ENCODE measurements around the gene TMEM52.

DNA sequence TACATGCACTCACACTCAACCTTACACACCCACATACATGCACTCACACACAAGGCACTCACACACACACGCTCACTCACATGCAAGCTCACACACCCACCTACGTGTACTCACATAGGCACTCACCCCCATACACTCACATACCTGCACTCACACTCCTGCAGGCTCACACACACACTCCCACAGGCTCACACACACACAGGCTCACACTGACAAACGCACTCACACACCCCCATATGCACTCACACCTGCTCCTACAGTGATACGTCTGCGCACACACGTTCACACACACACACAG is 19.1 kb upstream of the TMEM52 start:
- TF ChIP-seq, protein P1, sequence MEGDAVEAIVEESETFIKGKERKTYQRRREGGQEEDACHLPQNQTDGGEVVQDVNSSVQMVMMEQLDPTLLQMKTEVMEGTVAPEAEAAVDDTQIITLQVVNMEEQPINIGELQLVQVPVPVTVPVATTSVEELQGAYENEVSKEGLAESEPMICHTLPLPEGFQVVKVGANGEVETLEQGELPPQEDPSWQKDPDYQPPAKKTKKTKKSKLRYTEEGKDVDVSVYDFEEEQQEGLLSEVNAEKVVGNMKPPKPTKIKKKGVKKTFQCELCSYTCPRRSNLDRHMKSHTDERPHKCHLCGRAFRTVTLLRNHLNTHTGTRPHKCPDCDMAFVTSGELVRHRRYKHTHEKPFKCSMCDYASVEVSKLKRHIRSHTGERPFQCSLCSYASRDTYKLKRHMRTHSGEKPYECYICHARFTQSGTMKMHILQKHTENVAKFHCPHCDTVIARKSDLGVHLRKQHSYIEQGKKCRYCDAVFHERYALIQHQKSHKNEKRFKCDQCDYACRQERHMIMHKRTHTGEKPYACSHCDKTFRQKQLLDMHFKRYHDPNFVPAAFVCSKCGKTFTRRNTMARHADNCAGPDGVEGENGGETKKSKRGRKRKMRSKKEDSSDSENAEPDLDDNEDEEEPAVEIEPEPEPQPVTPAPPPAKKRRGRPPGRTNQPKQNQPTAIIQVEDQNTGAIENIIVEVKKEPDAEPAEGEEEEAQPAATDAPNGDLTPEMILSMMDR (IDR thresholded peaks at IDR 0.05): no peak
- TF ChIP-seq EP300 (IDR thresholded peaks at IDR 0.05): no peak

Data from ovary (tissue), 3 donors.